GM12878 (cell line): ENCODE data around the gene SYNM. TPM values are rescaled to one million over a fixed set of nuclear protein-coding genes. Genes with fewer than 3 reads are reported as not detected.
A peak's percentile ranks its signal among the peaks of the same experiment; 100 is the strongest.

Source experiments
- ATAC-seq: fragments of 200-7000 bp; cut with Tn5 transposase; 3 replicates; pipeline ENCODE4 v1.9.1; 2020; ENCODE audit warnings: mild to moderate bottlenecking, moderate library complexity
- BruUV-seq: library from RNA; stranded (reverse); fragments of 400-500 nt; replicated peaks from 2 replicates; lab custom pipeline; 2021; lab: Mats Ljungman, UMichigan
- CTCF ChIA-PET: fragments of 300-600 bp; sonication (Branson Sonifier 250); formaldehyde crosslinking; extraction: SDS; loops from one replicate; lab custom pipeline; 2021; ENCODE audit warnings: inconsistent platforms; lab: Yijun Ruan, JAX
- POLR2A ChIA-PET: fragments of 350-600 bp; formaldehyde crosslinking; extraction: SDS; loops from one replicate; lab custom pipeline; 2021; ENCODE audit warnings: inconsistent platforms; lab: Charles Lee
- RAD21 ChIA-PET: fragments of 300-600 bp; sonication (Branson Sonifier 250); formaldehyde crosslinking; loops from one replicate; lab custom pipeline; 2023; ENCODE audit warnings: antibody characterized with exemption; ENCODE audit not compliant: unreplicated experiment; lab: Charles Lee
- SMC1A ChIA-PET: fragments of 300-600 bp; sonication (Branson Sonifier 250); formaldehyde crosslinking; loops from one replicate; lab custom pipeline; 2023; ENCODE audit not compliant: unreplicated experiment, uncharacterized antibody; lab: Charles Lee
- DNase-seq: peaks from one replicate; pipeline ENCODE4 v3.0.0-alpha.2; 2011; ENCODE audit warnings: low read depth, low spot score
- FAIRE-seq: peaks from 3 replicates; lab custom pipeline; 2011; peaks lifted over from hg19 to GRCh38; lab: Jason Lieb, UNC
- H2AFZ ChIP-seq: 2 replicates; pipeline ENCODE4 v1.6.0; 2011; ENCODE audit warnings: low read depth, low read length, control low read depth; ENCODE audit not compliant: control insufficient read depth
- H3K27ac ChIP-seq: 2 replicates; pipeline ENCODE4 v1.5.1; 2011; ENCODE audit warnings: control low read depth; ENCODE audit not compliant: control insufficient read depth, insufficient read depth
- H3K27me3 ChIP-seq, 2 experiments: replicated peaks in 1 of 2; 2 replicates each; pipeline versions ENCODE4 v1.6.0 to v1.6.1; 2011; ENCODE audit warnings: low read length in 1 of 2; ENCODE audit not compliant: control insufficient read depth in 2 of 2, insufficient read depth in 2 of 2
- H3K36me3 ChIP-seq, 2 experiments: 2 replicates each; pipeline ENCODE4 v1.5.1; 2011; ENCODE audit warnings: low read length in 1 of 2; ENCODE audit not compliant: control insufficient read depth in 2 of 2, insufficient read depth in 2 of 2
- H3K4me1 ChIP-seq: 2 replicates; pipeline ENCODE4 v1.6.1; 2011; ENCODE audit warnings: mild to moderate bottlenecking, low read length, moderate library complexity, mixed read lengths; ENCODE audit not compliant: control insufficient read depth, insufficient read depth
- H3K4me2 ChIP-seq: 2 replicates; pipeline ENCODE4 v1.6.0; 2011; ENCODE audit warnings: control low read depth; ENCODE audit not compliant: control insufficient read depth, insufficient read depth
- H3K4me3 ChIP-seq: fragments of 200-600 bp; sonication (generic); 2 replicates; pipeline ENCODE4 v1.5.1; 2016
- H3K79me2 ChIP-seq: 2 replicates; pipeline ENCODE4 v1.6.0; 2011; ENCODE audit warnings: low read length; ENCODE audit not compliant: control insufficient read depth, insufficient read depth
- H3K9ac ChIP-seq: 2 replicates; pipeline ENCODE4 v1.8.0; 2011; ENCODE audit warnings: low read length, control low read depth, mixed read lengths; ENCODE audit not compliant: control insufficient read depth, insufficient read depth
- H3K9me3 ChIP-seq: replicated peaks from 3 replicates; pipeline ENCODE4 v1.5.1; 2011; ENCODE audit warnings: mild to moderate bottlenecking, low read length; ENCODE audit not compliant: control insufficient read depth, insufficient read depth
- H4K20me1 ChIP-seq: 2 replicates; pipeline ENCODE4 v1.6.0; 2011; ENCODE audit not compliant: control insufficient read depth, insufficient read depth
- ATF3 ChIP-seq: IDR thresholded peaks from 2 replicates; pipeline ENCODE4 v1.6.1; 2011; ENCODE audit warnings: low read depth, mild to moderate bottlenecking, low read length, moderate library complexity, borderline replicate concordance; ENCODE audit errors: extremely low read depth
- EZH2 ChIP-seq: IDR thresholded peaks from 2 replicates; pipeline ENCODE4 v1.6.1; 2012; ENCODE audit warnings: low read depth, mild to moderate bottlenecking, control low read depth, inconsistent platforms, low read length, borderline replicate concordance; ENCODE audit not compliant: control insufficient read depth
- LARP7 ChIP-seq: fragments of 450-650 bp; IDR thresholded peaks from 2 replicates; pipeline ENCODE4 v1.6.1; 2017; ENCODE audit warnings: mild to moderate bottlenecking
- SP1 ChIP-seq: IDR thresholded peaks from one replicate; pipeline ENCODE4 v1.6.1; 2011; ENCODE audit warnings: low read depth, low read length
- ZNF687 ChIP-seq: fragments of 450-650 bp; IDR thresholded peaks from 2 replicates; pipeline ENCODE4 v1.6.1; 2017; ENCODE audit warnings: mild to moderate bottlenecking, moderate library complexity
- WGBS: methylation state at CpG from one replicate; pipeline ENCODE4 v1.1.6; 2016; ENCODE audit warnings: low lambda C conversion rate; ENCODE audit not compliant: insufficient replicate concordance, insufficient coverage; ENCODE audit errors: missing lambda C conversion rate; 5-methylcytosine and 5-hydroxymethylcytosine counted together
- in situ Hi-C: fragments of 300-500 bp; cut with MboI; formaldehyde crosslinking; loops from 9 replicates; pipeline ENCODE4 v1.14.3; 2018; ENCODE audit warnings: mixed read lengths
- intact Hi-C: fragments of 100-400 bp; cut with micrococcal nuclease; formaldehyde crosslinking; loops from one replicate; pipeline ENCODE4 v1.14.2; 2022; ENCODE audit not compliant: unreplicated experiment
- polyA plus RNA-seq, 11 experiments: library from polyadenylated mRNA; depleted of rRNA in 4 of 11; unstranded in 6 of 11; stranded (reverse) in 5 of 11; fragments of >200 nt; fragmentation: Nextera tagmentation in 4 of 11; fragmentation: Illumina TruSeq in 1 of 11; extraction: Ambion mirVana in 4 of 11; extraction: Trizol in 1 of 11; gene quantifications; 1 replicate in 1 of 11; 2 replicates in 10 of 11; pipeline versions ENCODE4 v1.2.1 to v1.2.3, GENCODE V29; 2011 to 2016; ENCODE audit warnings: inconsistent platforms in 2 of 11, missing spikeins in 2 of 11, low read depth in 1 of 11
- total RNA-seq, 4 experiments: library from RNA; depleted of rRNA in 3 of 4; stranded (reverse); fragments of >200 nt in 3 of 4; fragmentation: Illumina TruSeq in 1 of 4; extraction: Trizol in 1 of 4; gene quantifications; 2 replicates each; pipeline versions ENCODE4 v1.2.1 to v1.2.3, GENCODE V29; 2013 to 2021
- TF ChIP-seq, protein P1 (sequence below), 3 experiments: IDR thresholded peaks in 2 of 3; conservative IDR thresholded peaks in 1 of 3; 2 replicates each; pipeline ENCODE4 v1.5.1; 2011; ENCODE audit warnings: low read depth in 3 of 3, low read length in 3 of 3, mild to moderate bottlenecking in 3 of 3, control low read depth in 2 of 3, moderate library complexity in 2 of 3, inconsistent platforms in 1 of 3, mixed read lengths in 1 of 3; ENCODE audit not compliant: control insufficient read depth in 2 of 3, insufficient read depth in 1 of 3; ENCODE audit errors: extremely low read depth in 1 of 3
- TF ChIP-seq, protein P2 (sequence below): fragments of 450-650 bp; IDR thresholded peaks from 2 replicates; pipeline ENCODE4 v1.6.1; 2017; ENCODE audit warnings: mild to moderate bottlenecking, moderate library complexity
- TF ChIP-seq, protein P3 (sequence below): IDR thresholded peaks from 2 replicates; pipeline ENCODE4 v1.6.1; 2012; ENCODE audit warnings: low read depth, low read length, improper control_type of control experiment

SYNM gene
- total and polyA plus RNA-seq, 10 of the 15 experiments (the other 5 are each of a cell fraction or from before 2014, with no cell fraction given) = 0.05 to 1.1 (median 0.89) TPM; not detected in 1

- Histone ChIP-seq H3K9me3 (no peaks in the 10 kb centered on the region; the same call in 2 of the 3 replicates), H3K4me2 (peak overlapping the region; percentile 96), H3K36me3 (no peaks in the 10 kb centered on the region), H4K20me1 (no peaks in the 10 kb centered on the region), H3K79me2 (no peaks in the 10 kb centered on the region), H2AFZ (peak overlapping the region; percentile 78), H3K9ac (peak overlapping the region; percentile 66), H3K4me3 (peak overlapping the region; percentile 46), H3K4me1 (peaks cover 7% of the 10 kb centered on the region), H3K27me3 (no peaks in the 10 kb centered on the region), H3K27ac (peak overlapping the region; percentile 47)
- SMC1A ChIA-PET = interaction anchor here (0.6 to 8.1 kb wide), 35 partner anchors 10 to 636 kb away, joined by 3 to 86 read pairs (median 4); no protein-coding TSS in a partner anchor
- no TSS peak for BruUV-seq
- peak; percentile 90 for ATAC-seq
- WGBS = 0% methylated on average over 10 of the region's 10 CpGs
- POLR2A ChIA-PET = interaction anchor here (0.5 to 1.4 kb wide), 3 partner anchors 14 to 444 kb away, joined by 3 to 4 read pairs (median 3); no protein-coding TSS in a partner anchor
- RAD21 ChIA-PET = interaction anchor here (0.6 to 4.8 kb wide), 31 partner anchors 9 to 635 kb away, joined by 3 to 53 read pairs (median 5); no protein-coding TSS in a partner anchor
- in situ Hi-C loops (loop anchor here (5.0 to 10.0 kb wide), 3 partner anchors 299 to 634 kb away; no protein-coding TSS in a partner anchor), intact Hi-C loops (loop anchor here (1.0 to 5.0 kb wide), 8 partner anchors 94 to 634 kb away; partner anchors contain the start of gene IGF1R)
- FAIRE-seq = peak; percentile 96
- CTCF ChIA-PET = interaction anchor here (0.5 to 7.5 kb wide), 60 partner anchors 8 to 765 kb away, joined by 3 to 119 read pairs (median 4); partner anchors contain the start of gene IGF1R
- peak; percentile 74 for DNase-seq
- no peak for TF ChIP-seq EZH2
- no peak; the same call in 1 of the 2 replicates for TF ChIP-seq LARP7
- TF ChIP-seq ZNF687 = peak; percentile 37; the same call in 1 of the 2 replicates
- TF ChIP-seq, protein P1, sequence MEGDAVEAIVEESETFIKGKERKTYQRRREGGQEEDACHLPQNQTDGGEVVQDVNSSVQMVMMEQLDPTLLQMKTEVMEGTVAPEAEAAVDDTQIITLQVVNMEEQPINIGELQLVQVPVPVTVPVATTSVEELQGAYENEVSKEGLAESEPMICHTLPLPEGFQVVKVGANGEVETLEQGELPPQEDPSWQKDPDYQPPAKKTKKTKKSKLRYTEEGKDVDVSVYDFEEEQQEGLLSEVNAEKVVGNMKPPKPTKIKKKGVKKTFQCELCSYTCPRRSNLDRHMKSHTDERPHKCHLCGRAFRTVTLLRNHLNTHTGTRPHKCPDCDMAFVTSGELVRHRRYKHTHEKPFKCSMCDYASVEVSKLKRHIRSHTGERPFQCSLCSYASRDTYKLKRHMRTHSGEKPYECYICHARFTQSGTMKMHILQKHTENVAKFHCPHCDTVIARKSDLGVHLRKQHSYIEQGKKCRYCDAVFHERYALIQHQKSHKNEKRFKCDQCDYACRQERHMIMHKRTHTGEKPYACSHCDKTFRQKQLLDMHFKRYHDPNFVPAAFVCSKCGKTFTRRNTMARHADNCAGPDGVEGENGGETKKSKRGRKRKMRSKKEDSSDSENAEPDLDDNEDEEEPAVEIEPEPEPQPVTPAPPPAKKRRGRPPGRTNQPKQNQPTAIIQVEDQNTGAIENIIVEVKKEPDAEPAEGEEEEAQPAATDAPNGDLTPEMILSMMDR (IDR thresholded peaks at IDR 0.05 in 2 of 3, conservative IDR thresholded peaks at IDR 0.05 in 1 of 3; ENCODE audit: control insufficient read depth in 2 of 3, extremely low read depth in 1 of 3, insufficient read depth in 1 of 3, low read depth in 3 of 3, low read length in 3 of 3) = peak; percentile 82 to 94 (median 93)
- no peak for TF ChIP-seq ATF3
- TF ChIP-seq SP1 = peak; percentile 30
- TF ChIP-seq, protein P2, sequence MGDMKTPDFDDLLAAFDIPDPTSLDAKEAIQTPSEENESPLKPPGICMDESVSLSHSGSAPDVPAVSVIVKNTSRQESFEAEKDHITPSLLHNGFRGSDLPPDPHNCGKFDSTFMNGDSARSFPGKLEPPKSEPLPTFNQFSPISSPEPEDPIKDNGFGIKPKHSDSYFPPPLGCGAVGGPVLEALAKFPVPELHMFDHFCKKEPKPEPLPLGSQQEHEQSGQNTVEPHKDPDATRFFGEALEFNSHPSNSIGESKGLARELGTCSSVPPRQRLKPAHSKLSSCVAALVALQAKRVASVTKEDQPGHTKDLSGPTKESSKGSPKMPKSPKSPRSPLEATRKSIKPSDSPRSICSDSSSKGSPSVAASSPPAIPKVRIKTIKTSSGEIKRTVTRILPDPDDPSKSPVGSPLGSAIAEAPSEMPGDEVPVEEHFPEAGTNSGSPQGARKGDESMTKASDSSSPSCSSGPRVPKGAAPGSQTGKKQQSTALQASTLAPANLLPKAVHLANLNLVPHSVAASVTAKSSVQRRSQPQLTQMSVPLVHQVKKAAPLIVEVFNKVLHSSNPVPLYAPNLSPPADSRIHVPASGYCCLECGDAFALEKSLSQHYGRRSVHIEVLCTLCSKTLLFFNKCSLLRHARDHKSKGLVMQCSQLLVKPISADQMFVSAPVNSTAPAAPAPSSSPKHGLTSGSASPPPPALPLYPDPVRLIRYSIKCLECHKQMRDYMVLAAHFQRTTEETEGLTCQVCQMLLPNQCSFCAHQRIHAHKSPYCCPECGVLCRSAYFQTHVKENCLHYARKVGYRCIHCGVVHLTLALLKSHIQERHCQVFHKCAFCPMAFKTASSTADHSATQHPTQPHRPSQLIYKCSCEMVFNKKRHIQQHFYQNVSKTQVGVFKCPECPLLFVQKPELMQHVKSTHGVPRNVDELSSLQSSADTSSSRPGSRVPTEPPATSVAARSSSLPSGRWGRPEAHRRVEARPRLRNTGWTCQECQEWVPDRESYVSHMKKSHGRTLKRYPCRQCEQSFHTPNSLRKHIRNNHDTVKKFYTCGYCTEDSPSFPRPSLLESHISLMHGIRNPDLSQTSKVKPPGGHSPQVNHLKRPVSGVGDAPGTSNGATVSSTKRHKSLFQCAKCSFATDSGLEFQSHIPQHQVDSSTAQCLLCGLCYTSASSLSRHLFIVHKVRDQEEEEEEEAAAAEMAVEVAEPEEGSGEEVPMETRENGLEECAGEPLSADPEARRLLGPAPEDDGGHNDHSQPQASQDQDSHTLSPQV = peak; percentile 69; the same call in 1 of the 2 replicates
- TF ChIP-seq, protein P3, sequence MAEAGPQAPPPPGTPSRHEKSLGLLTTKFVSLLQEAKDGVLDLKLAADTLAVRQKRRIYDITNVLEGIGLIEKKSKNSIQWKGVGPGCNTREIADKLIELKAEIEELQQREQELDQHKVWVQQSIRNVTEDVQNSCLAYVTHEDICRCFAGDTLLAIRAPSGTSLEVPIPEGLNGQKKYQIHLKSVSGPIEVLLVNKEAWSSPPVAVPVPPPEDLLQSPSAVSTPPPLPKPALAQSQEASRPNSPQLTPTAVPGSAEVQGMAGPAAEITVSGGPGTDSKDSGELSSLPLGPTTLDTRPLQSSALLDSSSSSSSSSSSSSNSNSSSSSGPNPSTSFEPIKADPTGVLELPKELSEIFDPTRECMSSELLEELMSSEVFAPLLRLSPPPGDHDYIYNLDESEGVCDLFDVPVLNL = no peak
Observed at GRCh38 chr15:99076555-99077308, 28.1 kb upstream of the SYNM start.
